Keratinocyte (primary cell): ENCODE data around the gene EXOC6B. TPM values are rescaled to one million over a fixed set of nuclear protein-coding genes. Genes with fewer than 3 reads are reported as not detected.

Experiments
- DNase-seq: peaks from one replicate; pipeline ENCODE4 v3.0.0-alpha.2; 2011; ENCODE audit warnings: low read depth, missing footprints, low spot score
- FAIRE-seq: peaks from 2 replicates; lab custom pipeline; 2011; peaks lifted over from hg19 to GRCh38; lab: Jason Lieb, UNC
- H2AFZ ChIP-seq: 2 replicates; pipeline ENCODE4 v1.6.0; 2012; ENCODE audit warnings: low read length, control low read depth, inconsistent platforms; ENCODE audit not compliant: control insufficient read depth
- H3K27ac ChIP-seq: 2 replicates; pipeline ENCODE4 v1.5.1; 2011; ENCODE audit warnings: low read length; ENCODE audit not compliant: control insufficient read depth, insufficient read depth
- H3K27me3 ChIP-seq: 3 replicates; pipeline ENCODE4 v1.6.0; 2011; ENCODE audit warnings: low read length; ENCODE audit not compliant: control insufficient read depth, insufficient read depth; ENCODE audit errors: extremely low read depth
- H3K36me3 ChIP-seq, 2 experiments: 2 replicates in 1 of 2; 3 replicates in 1 of 2; pipeline ENCODE4 v1.5.1; 2011; ENCODE audit warnings: low read length in 2 of 2, mild to moderate bottlenecking in 1 of 2; ENCODE audit not compliant: control insufficient read depth in 2 of 2, insufficient read depth in 2 of 2; ENCODE audit errors: extremely low read depth in 1 of 2
- H3K4me1 ChIP-seq: 3 replicates; pipeline ENCODE4 v1.5.1; 2011; ENCODE audit warnings: low read length; ENCODE audit not compliant: control insufficient read depth, insufficient read depth; ENCODE audit errors: extremely low read depth
- H3K4me2 ChIP-seq: 3 replicates; pipeline ENCODE4 v1.6.0; 2011; ENCODE audit warnings: low read depth, low read length; ENCODE audit not compliant: control insufficient read depth, insufficient read depth; ENCODE audit errors: extremely low read depth
- H3K4me3 ChIP-seq, 3 experiments: fragments of 200-600 bp in 1 of 3; sonication (generic) in 1 of 3; 2 replicates in 2 of 3; 3 replicates in 1 of 3; pipeline ENCODE4 v1.5.1; 2011 to 2016; ENCODE audit warnings: low read length in 3 of 3, mild to moderate bottlenecking in 3 of 3, control low read depth in 2 of 3, inconsistent platforms in 1 of 3, low read depth in 1 of 3, mixed read lengths in 1 of 3, mixed run types in 1 of 3, moderate library complexity in 1 of 3; ENCODE audit not compliant: control insufficient read depth in 2 of 3, insufficient read depth in 2 of 3; ENCODE audit errors: extremely low read depth in 1 of 3
- H3K79me2 ChIP-seq: 2 replicates; pipeline ENCODE4 v1.6.0; 2012; ENCODE audit warnings: low read length; ENCODE audit not compliant: control insufficient read depth, insufficient read depth
- H3K9ac ChIP-seq: 3 replicates; pipeline ENCODE4 v1.6.0; 2011; ENCODE audit warnings: low read length; ENCODE audit not compliant: control insufficient read depth, insufficient read depth; ENCODE audit errors: extremely low read depth
- H3K9me1 ChIP-seq: 3 replicates; pipeline ENCODE4 v1.6.0; 2011; ENCODE audit warnings: low read length; ENCODE audit not compliant: control insufficient read depth, insufficient read depth; ENCODE audit errors: extremely low read depth
- H3K9me3 ChIP-seq: 2 replicates; pipeline ENCODE4 v1.5.1; 2012; ENCODE audit warnings: low read depth, low read length; ENCODE audit not compliant: control insufficient read depth
- H4K20me1 ChIP-seq: 3 replicates; pipeline ENCODE4 v1.6.0; 2011; ENCODE audit warnings: low read length; ENCODE audit not compliant: control insufficient read depth, insufficient read depth; ENCODE audit errors: extremely low read depth
- CTCF ChIP-seq, 3 experiments: IDR thresholded peaks in 1 of 3; conservative IDR thresholded peaks in 1 of 3; optimal IDR thresholded peaks in 1 of 3; 2 replicates in 2 of 3; 3 replicates in 1 of 3; pipeline versions ENCODE3 to v1.5.1; 2011; ENCODE audit warnings: low read length in 3 of 3, mild to moderate bottlenecking in 3 of 3, moderate library complexity in 2 of 3, control low read depth in 1 of 3, inconsistent platforms in 1 of 3; ENCODE audit not compliant: insufficient read depth in 2 of 3; ENCODE audit errors: extremely low read depth in 1 of 3
- EZH2 ChIP-seq: IDR thresholded peaks from one replicate; pipeline ENCODE4 v1.6.1; 2012; ENCODE audit warnings: inconsistent platforms, mild to moderate bottlenecking, low read length, moderate library complexity
- dilution Hi-C: fragments of 300-500 bp; cut with MboI; formaldehyde crosslinking; loops from one replicate; pipeline ENCODE4 v1.7.0; 2020; ENCODE audit warnings: low sequenced_read_pairs; ENCODE audit not compliant: extremely low pct_ligation_motif_present
- polyA plus RNA-seq, 5 experiments: library from polyadenylated mRNA; depleted of rRNA in 3 of 5; stranded (reverse) in 3 of 5; stranded (forward) in 1 of 5; unstranded in 1 of 5; fragments of >200 nt; gene quantifications; 1 replicate in 1 of 5; 2 replicates in 3 of 5; 3 replicates in 1 of 5; pipeline versions ENCODE4 v1.2.1 to v1.2.3, GENCODE V29; 2011 to 2012; ENCODE audit warnings: missing spikeins in 2 of 5, low read depth in 1 of 5, low replicate concordance in 1 of 5

Gene EXOC6B
- polyA plus RNA-seq, 1 donor (not counting 4 experiments of a cell fraction or from before 2014, with no cell fraction given), result 37.3 TPM

GRCh38 chr2:72140621-72140960 lies 685.2 kb downstream of the EXOC6B start:
- DNase-seq (no peak), FAIRE-seq (no peak)
- Histone ChIP-seq H3K27me3 (peaks cover 15% of the 10 kb centered on the region), H3K4me1 (peaks cover 9% of the 10 kb centered on the region), H3K36me3 (no peaks in the 10 kb centered on the region), H3K79me2 (no peaks in the 10 kb centered on the region), H3K4me2 (no peak overlapping the region), H3K4me3 (no peak overlapping the region), H3K9me1 (no peaks in the 10 kb centered on the region), H2AFZ (no peak overlapping the region), H3K27ac (no peak overlapping the region), H3K9me3 (no peaks in the 10 kb centered on the region), H4K20me1 (no peaks in the 10 kb centered on the region), H3K9ac (no peak overlapping the region)
- dilution Hi-C loops, result no loop called here
- TF ChIP-seq EZH2, result no peak
- no peak for TF ChIP-seq CTCF (optimal IDR thresholded peaks at IDR 0.05 in 1 of 3, IDR thresholded peaks at IDR 0.05 in 1 of 3, conservative IDR thresholded peaks at IDR 0.05 in 1 of 3; ENCODE audit: extremely low read depth in 1 of 3, insufficient read depth in 2 of 3, low read length in 3 of 3)

- no peaks in the 10 kb centered on the region for H3K79me2 ChIP-seq
- H3K36me3 ChIP-seq, result no peaks in the 10 kb centered on the region
- no peak overlapping the region for H3K9ac ChIP-seq
- H2AFZ ChIP-seq, result no peak overlapping the region
- peaks cover 15% of the 10 kb centered on the region for H3K27me3 ChIP-seq
- FAIRE-seq (no peak), DNase-seq (no peak)
- H4K20me1 ChIP-seq, result no peaks in the 10 kb centered on the region
- H3K4me1 ChIP-seq, result peaks cover 9% of the 10 kb centered on the region
- H3K27ac ChIP-seq, result no peak overlapping the region
- no peak overlapping the region for H3K4me2 ChIP-seq
- H3K4me3 ChIP-seq, result no peak overlapping the region
- no peaks in the 10 kb centered on the region for H3K9me1 ChIP-seq
- TF ChIP-seq EZH2 (no peak), CTCF (optimal IDR thresholded peaks at IDR 0.05 in 1 of 3, IDR thresholded peaks at IDR 0.05 in 1 of 3, conservative IDR thresholded peaks at IDR 0.05 in 1 of 3; ENCODE audit: extremely low read depth in 1 of 3, insufficient read depth in 2 of 3, low read length in 3 of 3) (no peak)
- dilution Hi-C loops, result no loop called here
- H3K9me3 ChIP-seq, result no peaks in the 10 kb centered on the region
These were observed 685.8 kb downstream of the EXOC6B start for GRCh38 chr2:72139874-72140620.
